ENCODE results near the gene IMMP2L.

Gene IMMP2L

DNA sequence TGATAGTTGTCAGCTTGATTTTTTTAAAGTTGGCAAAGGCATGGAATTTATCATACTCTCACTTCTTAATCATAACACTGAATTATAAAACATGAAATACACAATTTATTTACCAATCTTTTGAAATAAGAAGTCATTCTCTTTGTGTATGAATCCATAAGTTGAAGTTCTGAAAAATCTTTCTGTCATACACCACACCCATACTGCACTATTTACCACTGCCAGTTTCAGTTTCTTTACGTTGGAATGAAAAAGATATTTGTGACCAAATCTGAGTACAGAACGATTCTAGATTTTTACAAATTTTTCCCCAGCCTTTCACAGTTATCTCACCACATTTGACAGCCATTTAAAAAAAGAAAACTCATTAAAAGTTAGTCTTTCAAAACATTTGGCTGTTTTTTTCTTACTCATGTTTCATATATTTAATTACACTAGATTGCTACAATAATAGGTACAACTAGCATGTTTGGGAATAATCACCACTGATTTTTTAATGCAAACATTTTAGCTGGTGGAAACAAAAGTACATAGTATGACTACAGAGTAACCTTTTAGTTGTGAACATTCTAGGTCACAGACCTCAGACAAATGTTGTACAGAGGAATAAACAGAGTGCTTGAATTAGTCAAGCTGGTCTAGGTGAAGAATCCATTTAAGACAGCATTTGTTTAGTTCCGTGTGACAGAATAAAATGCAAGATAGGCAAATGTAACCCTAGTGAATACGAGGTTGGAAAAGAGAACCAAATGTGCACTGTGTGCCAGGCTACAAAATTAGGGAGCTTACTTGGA is 656.3 kb downstream of the IMMP2L start:
- DNase-seq (ENCODE audit: low read depth): no peak
- no peak for TF ChIP-seq CTCF (conservative IDR thresholded peaks at IDR 0.05; ENCODE audit: low read depth, low read length)
- no peak overlapping the region for H3K4me3 ChIP-seq (ENCODE audit: low read length)

DNA sequence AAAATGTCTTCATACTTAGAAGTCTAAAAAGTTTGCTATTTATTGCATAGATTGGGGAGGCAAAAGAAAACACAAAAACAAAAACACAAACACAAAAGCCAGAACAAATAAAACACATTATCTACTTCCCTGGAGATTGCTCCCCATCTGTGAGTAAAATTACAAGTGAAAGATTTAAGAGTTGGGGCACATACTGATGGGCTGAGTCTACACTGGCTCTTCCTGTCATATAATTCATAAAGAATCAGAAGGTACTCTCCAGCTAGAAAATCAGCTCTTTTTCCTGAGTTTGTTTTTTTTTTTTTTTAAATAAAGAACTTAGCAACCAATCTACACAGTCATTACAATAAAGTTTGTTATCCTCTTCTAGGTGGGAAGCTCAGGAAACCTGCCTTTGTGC is 663.8 kb downstream of the IMMP2L start:
- no peak overlapping the region for H3K4me3 ChIP-seq (ENCODE audit: low read length)
- TF ChIP-seq CTCF (conservative IDR thresholded peaks at IDR 0.05; ENCODE audit: low read depth, low read length): no peak
- DNase-seq (ENCODE audit: low read depth): no peak

GRCh38 chr7:110897538-110897937 is 664.8 kb downstream of the IMMP2L start:
- no peak for DNase-seq (ENCODE audit: low read depth)
- H3K4me3 ChIP-seq (ENCODE audit: low read length): no peak overlapping the region
- TF ChIP-seq CTCF (conservative IDR thresholded peaks at IDR 0.05; ENCODE audit: low read depth, low read length): no peak

- no peak overlapping the region for H3K4me3 ChIP-seq (ENCODE audit: low read length)
- DNase-seq (ENCODE audit: low read depth): no peak
- TF ChIP-seq CTCF (conservative IDR thresholded peaks at IDR 0.05; ENCODE audit: low read depth, low read length): no peak
Measured at GRCh38 chr7:110894111-110894510, 668.2 kb downstream of the IMMP2L start.

DNA sequence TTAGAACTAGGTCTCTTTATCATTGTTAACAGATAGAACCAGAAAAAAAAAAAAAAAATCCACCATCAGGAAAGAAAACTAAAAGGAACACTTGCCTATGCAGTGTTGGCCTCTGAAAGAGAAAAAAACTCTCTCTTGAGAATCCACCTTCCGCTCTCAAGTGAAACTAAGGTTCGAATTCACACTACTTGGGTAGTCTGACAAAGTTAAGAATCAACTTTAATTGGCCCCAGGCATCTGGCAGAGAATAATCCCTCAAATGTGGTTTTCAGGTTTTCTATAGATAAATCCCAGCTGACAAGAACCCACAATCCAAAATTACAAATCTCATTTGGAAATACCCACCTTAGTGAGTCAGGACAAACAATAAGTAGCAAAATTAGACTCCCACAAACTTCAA is 671.1 kb downstream of the IMMP2L start:
- H3K4me3 ChIP-seq (ENCODE audit: low read length): no peak overlapping the region
- TF ChIP-seq CTCF (conservative IDR thresholded peaks at IDR 0.05; ENCODE audit: low read depth, low read length): no peak

GRCh38 chr7:110890101-110890500 is 672.2 kb downstream of the IMMP2L start:
- DNase-seq (ENCODE audit: low read depth): no peak
- H3K4me3 ChIP-seq (ENCODE audit: low read length): no peak overlapping the region
- TF ChIP-seq CTCF (conservative IDR thresholded peaks at IDR 0.05; ENCODE audit: low read depth, low read length): no peak

More for the DNA sequence above, 671.1 kb downstream of the IMMP2L start:
- no peak for DNase-seq (ENCODE audit: low read depth)

- no peak for DNase-seq (ENCODE audit: low read depth)
- TF ChIP-seq CTCF (conservative IDR thresholded peaks at IDR 0.05; ENCODE audit: low read depth, low read length): no peak
- no peak overlapping the region for H3K4me3 ChIP-seq (ENCODE audit: low read length)
Measured at GRCh38 chr7:110889335-110889734, 673.0 kb downstream of the IMMP2L start.

All from retinal pigment epithelial cell (primary cell).